Spleen (tissue), 7 donors: Measurements from ENCODE around the gene MELTF.

Experiments used
- POLR2A ChIP-seq, 3 donors: fragments of 450-650 bp; IDR thresholded peaks; one replicate each; pipeline ENCODE4 v1.5.1; 2017; ENCODE audit warnings: antibody characterized with exemption in 3 of 3, mild to moderate bottlenecking in 1 of 3
- POLR2AphosphoS5 ChIP-seq, 3 donors: sonication (generic); formaldehyde crosslinking; IDR thresholded peaks; one replicate each; pipeline ENCODE4 v1.5.1; 2017; ENCODE audit warnings: antibody characterized with exemption in 3 of 3
- TF ChIP-seq, protein P1 (sequence below), 11 experiments: fragments of 200-600 bp in 7 of 11; fragments of 450-650 bp in 4 of 11; sonication (generic) in 4 of 11; IDR thresholded peaks in 8 of 11; conservative IDR thresholded peaks in 3 of 11; 1 replicate in 7 of 11; 2 replicates in 4 of 11; pipeline versions ENCODE4 v1.4.0 to v1.8.0; 2016 to 2021; ENCODE audit warnings: antibody characterized with exemption in 11 of 11, inconsistent platforms in 4 of 11, mild to moderate bottlenecking in 1 of 11
- donor health status: DM: no; HTN: no; CAD: no; lungs with moderate emphysema.
- donor health status: DM: no; HTN: no; CAD: no.
- donor health status: DM: no; HTN: no; CAD: no.

DNA sequence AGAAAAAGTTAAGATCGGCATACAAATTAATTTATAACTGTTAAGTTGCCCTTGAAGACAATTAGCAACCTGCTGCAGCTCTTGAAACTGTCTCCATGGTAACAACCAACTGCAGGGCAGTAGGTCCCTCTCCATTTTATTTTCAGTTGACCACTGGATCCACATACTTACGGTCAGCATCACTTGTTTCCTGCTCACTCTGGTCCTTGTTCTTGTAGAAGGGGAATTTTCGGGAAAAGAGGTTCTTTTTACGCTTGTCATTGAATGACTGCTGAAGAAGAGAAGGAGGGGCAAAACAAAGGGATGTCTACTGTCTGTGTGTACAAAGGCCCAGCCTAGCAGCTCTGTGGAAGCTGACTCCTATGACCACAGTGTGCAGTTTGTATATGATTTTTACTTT is 46.8 kb upstream of the MELTF start:
- TF ChIP-seq POLR2AphosphoS5 (IDR thresholded peaks at IDR 0.05): no peak
- TF ChIP-seq, protein P1, sequence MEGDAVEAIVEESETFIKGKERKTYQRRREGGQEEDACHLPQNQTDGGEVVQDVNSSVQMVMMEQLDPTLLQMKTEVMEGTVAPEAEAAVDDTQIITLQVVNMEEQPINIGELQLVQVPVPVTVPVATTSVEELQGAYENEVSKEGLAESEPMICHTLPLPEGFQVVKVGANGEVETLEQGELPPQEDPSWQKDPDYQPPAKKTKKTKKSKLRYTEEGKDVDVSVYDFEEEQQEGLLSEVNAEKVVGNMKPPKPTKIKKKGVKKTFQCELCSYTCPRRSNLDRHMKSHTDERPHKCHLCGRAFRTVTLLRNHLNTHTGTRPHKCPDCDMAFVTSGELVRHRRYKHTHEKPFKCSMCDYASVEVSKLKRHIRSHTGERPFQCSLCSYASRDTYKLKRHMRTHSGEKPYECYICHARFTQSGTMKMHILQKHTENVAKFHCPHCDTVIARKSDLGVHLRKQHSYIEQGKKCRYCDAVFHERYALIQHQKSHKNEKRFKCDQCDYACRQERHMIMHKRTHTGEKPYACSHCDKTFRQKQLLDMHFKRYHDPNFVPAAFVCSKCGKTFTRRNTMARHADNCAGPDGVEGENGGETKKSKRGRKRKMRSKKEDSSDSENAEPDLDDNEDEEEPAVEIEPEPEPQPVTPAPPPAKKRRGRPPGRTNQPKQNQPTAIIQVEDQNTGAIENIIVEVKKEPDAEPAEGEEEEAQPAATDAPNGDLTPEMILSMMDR (IDR thresholded peaks at IDR 0.05 in 8 of 11, conservative IDR thresholded peaks at IDR 0.05 in 3 of 11): no peak
- no peak for TF ChIP-seq POLR2A (IDR thresholded peaks at IDR 0.05)
